A673 (cell line): ENCODE measurements around the gene EYA4. TPM values are rescaled to one million over a fixed set of nuclear protein-coding genes. Genes with fewer than 3 reads are reported as not detected.

Experiments
- BruUV-seq: library from RNA; stranded (reverse); fragments of 400-500 nt; replicated peaks from 2 replicates; lab custom pipeline; 2021; lab: Mats Ljungman, UMichigan
- CTCF ChIA-PET: fragments of 300-600 bp; sonication (Branson Sonifier 250); formaldehyde crosslinking; loops from one replicate; lab custom pipeline; 2022; ENCODE audit warnings: antibody characterized with exemption; lab: Charles Lee
- POLR2A ChIA-PET: fragments of 300-600 bp; sonication (Branson Sonifier 250); formaldehyde crosslinking; loops from one replicate; lab custom pipeline; 2022; ENCODE audit warnings: antibody characterized with exemption; ENCODE audit not compliant: low non-redundant PET; lab: Charles Lee
- DNase-seq: peaks from one replicate; pipeline ENCODE4 v3.0.0-alpha.2; 2015; ENCODE audit warnings: low spot score
- H3K27ac ChIP-seq: fragments of 200-600 bp; sonication (generic); 2 replicates; pipeline ENCODE4 v1.5.1; 2016; ENCODE audit warnings: mixed run types, low read depth, mild to moderate bottlenecking, mixed read lengths, antibody characterized with exemption, low read length; ENCODE audit not compliant: poor library complexity, severe bottlenecking
- H3K27me3 ChIP-seq: fragments of 200-600 bp; sonication (generic); replicated peaks from 2 replicates; pipeline ENCODE4 v1.6.1; 2017; ENCODE audit warnings: mixed run types, low read depth, mild to moderate bottlenecking, mixed read lengths, antibody characterized with exemption, low read length; ENCODE audit not compliant: insufficient read depth, poor library complexity
- H3K36me3 ChIP-seq: fragments of 200-600 bp; sonication (generic); 2 replicates; pipeline ENCODE4 v1.6.1; 2016; ENCODE audit warnings: mixed run types, mild to moderate bottlenecking, mixed read lengths, antibody characterized with exemption, low read length; ENCODE audit not compliant: insufficient read depth, poor library complexity, severe bottlenecking
- H3K4me1 ChIP-seq: fragments of 200-600 bp; sonication (generic); 2 replicates; pipeline ENCODE4 v1.6.1; 2017; ENCODE audit warnings: mixed run types, mild to moderate bottlenecking, mixed read lengths, antibody characterized with exemption, low read length; ENCODE audit not compliant: insufficient read depth, poor library complexity, severe bottlenecking
- H3K4me3 ChIP-seq: fragments of 200-600 bp; sonication (generic); 2 replicates; pipeline ENCODE4 v1.5.1; 2016; ENCODE audit warnings: low read depth, mixed run types, mild to moderate bottlenecking, mixed read lengths, low read length; ENCODE audit not compliant: poor library complexity, severe bottlenecking
- H3K9me3 ChIP-seq: fragments of 200-600 bp; sonication (generic); 2 replicates; pipeline ENCODE4 v1.6.1; 2016; ENCODE audit warnings: mixed run types, low read depth, mild to moderate bottlenecking, mixed read lengths, antibody characterized with exemption, low read length; ENCODE audit not compliant: poor library complexity, severe bottlenecking
- EZH2 ChIP-seq: fragments of 200-600 bp; sonication (generic); IDR thresholded peaks from 2 replicates; pipeline ENCODE4 v1.6.1; 2017; ENCODE audit warnings: borderline replicate concordance, low read depth, mild to moderate bottlenecking, mixed read lengths, antibody characterized with exemption, low read length; ENCODE audit not compliant: poor library complexity, severe bottlenecking
- intact Hi-C: fragments of 100-400 bp; cut with micrococcal nuclease; formaldehyde crosslinking; loops from one replicate; pipeline ENCODE4 v1.10.0; 2022; ENCODE audit not compliant: unreplicated experiment
- total RNA-seq: library from RNA; stranded (reverse); gene quantifications from 2 replicates; pipeline ENCODE4 v1.2.3, GENCODE V29; 2021
- TF ChIP-seq, protein P1 (sequence below): fragments of 300-800, 200-600 bp; sonication (generic); conservative IDR thresholded peaks from 2 replicates; pipeline ENCODE4 v1.5.1; 2017; ENCODE audit warnings: low read depth, mild to moderate bottlenecking, antibody characterized with exemption, low read length, moderate library complexity, mixed read lengths

EYA4 gene
- total RNA-seq, 1 experiment from 2014 or later = 1.3 TPM

- no peaks in the 10 kb centered on the region for H3K4me1 ChIP-seq
- no peaks in the 10 kb centered on the region for H3K36me3 ChIP-seq
- no peaks in the 10 kb centered on the region for H3K9me3 ChIP-seq
- CTCF ChIA-PET = no interaction called here
- TF ChIP-seq EZH2 = no peak
- TF ChIP-seq, protein P1, sequence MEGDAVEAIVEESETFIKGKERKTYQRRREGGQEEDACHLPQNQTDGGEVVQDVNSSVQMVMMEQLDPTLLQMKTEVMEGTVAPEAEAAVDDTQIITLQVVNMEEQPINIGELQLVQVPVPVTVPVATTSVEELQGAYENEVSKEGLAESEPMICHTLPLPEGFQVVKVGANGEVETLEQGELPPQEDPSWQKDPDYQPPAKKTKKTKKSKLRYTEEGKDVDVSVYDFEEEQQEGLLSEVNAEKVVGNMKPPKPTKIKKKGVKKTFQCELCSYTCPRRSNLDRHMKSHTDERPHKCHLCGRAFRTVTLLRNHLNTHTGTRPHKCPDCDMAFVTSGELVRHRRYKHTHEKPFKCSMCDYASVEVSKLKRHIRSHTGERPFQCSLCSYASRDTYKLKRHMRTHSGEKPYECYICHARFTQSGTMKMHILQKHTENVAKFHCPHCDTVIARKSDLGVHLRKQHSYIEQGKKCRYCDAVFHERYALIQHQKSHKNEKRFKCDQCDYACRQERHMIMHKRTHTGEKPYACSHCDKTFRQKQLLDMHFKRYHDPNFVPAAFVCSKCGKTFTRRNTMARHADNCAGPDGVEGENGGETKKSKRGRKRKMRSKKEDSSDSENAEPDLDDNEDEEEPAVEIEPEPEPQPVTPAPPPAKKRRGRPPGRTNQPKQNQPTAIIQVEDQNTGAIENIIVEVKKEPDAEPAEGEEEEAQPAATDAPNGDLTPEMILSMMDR = no peak
- H3K27ac ChIP-seq = no peak overlapping the region
- no TSS peak for BruUV-seq
- H3K27me3 ChIP-seq = no peaks in the 10 kb centered on the region
- POLR2A ChIA-PET = no interaction called here
- intact Hi-C loops = no loop called here
- no peak for DNase-seq
- no peak overlapping the region for H3K4me3 ChIP-seq
Observed at GRCh38 chr6:133225560-133225959, 15.6 kb upstream of the EYA4 start.

DNA sequence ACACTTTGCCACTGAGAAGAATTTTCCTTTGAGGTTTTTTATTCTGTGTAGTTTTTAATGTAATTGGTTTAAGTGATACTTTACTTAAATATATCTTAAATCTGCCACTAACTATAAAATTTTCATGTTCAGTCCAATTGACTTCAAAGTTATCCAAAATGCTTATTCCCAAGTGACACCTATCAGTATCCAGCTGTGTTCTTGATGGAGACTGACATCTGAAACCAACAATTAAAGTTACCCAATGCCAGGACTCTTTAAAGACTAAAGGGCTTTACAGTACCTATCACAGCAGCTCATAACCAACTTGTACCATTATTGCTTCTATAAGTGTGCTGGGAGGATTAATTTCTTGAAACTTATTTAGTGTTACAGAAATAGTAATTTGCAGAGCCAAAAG lies 13.8 kb upstream of the EYA4 start:
- peaks cover 3% of the 10 kb centered on the region for H3K27me3 ChIP-seq
- no peaks in the 10 kb centered on the region for H3K9me3 ChIP-seq
- DNase-seq = no peak
- intact Hi-C loops = no loop called here
- no peak overlapping the region for H3K4me3 ChIP-seq
- TF ChIP-seq, protein P1 = no peak
- no peak for TF ChIP-seq EZH2
- no peak overlapping the region for H3K27ac ChIP-seq
- H3K36me3 ChIP-seq = no peaks in the 10 kb centered on the region
- POLR2A ChIA-PET = no interaction called here
- no TSS peak for BruUV-seq
- H3K4me1 ChIP-seq = no peaks in the 10 kb centered on the region
- CTCF ChIA-PET = no interaction called here

DNA sequence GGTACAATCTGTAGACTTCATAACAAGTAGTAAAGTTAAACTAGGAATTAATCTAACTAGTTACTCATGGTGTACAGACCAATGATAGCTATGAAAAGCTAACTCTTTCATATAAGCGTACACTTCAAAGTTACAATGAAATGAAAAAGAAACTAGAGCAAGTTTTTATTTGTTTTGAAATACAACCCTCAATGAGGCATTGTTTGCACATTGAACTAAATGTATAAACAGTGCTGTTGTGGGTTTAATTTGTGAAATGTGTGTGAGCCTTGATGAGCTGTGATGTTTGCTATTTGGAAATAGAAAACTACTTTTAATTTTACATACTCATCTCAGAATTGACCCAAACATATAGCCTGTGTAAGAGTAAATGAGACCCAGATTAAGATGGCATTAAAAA lies 11.1 kb upstream of the EYA4 start:
- CTCF ChIA-PET = no interaction called here
- DNase-seq = no peak
- Histone ChIP-seq H3K9me3 (peaks cover 3% of the 10 kb centered on the region), H3K4me3 (no peak overlapping the region), H3K4me1 (no peaks in the 10 kb centered on the region), H3K27me3 (peaks cover 3% of the 10 kb centered on the region), H3K27ac (no peak overlapping the region), H3K36me3 (no peaks in the 10 kb centered on the region)
- intact Hi-C loops = no loop called here
- TF ChIP-seq, protein P1 = no peak
- no peak for TF ChIP-seq EZH2
- POLR2A ChIA-PET = no interaction called here
- no TSS peak for BruUV-seq
